AG04450 (cell line): ENCODE measurements around the gene RXRB. TPM values are rescaled to one million over a fixed set of nuclear protein-coding genes. Genes with fewer than 3 reads are reported as not detected.

Source experiments
- CTCF ChIA-PET: fragments of 300-600, 350-600 bp; formaldehyde crosslinking; extraction: SDS; loops from one replicate; lab custom pipeline; 2022; ENCODE audit warnings: antibody characterized with exemption, inconsistent platforms; lab: Charles Lee
- POLR2A ChIA-PET: fragments of 350-600 bp; formaldehyde crosslinking; extraction: SDS; loops from one replicate; lab custom pipeline; 2021; ENCODE audit warnings: antibody characterized with exemption, inconsistent platforms; lab: Yijun Ruan, JAX
- DNase-seq: peaks from one replicate; pipeline ENCODE4 v3.0.0-alpha.2; 2011; ENCODE audit warnings: low read depth, low spot score
- H3K27ac ChIP-seq: one replicate; pipeline ENCODE4 v1.5.1; 2012; ENCODE audit warnings: low read depth, low read length, control low read depth
- H3K27me3 ChIP-seq: one replicate; pipeline ENCODE4 v1.6.0; 2012; ENCODE audit warnings: low read length; ENCODE audit not compliant: control insufficient read depth, insufficient read depth
- H3K4me3 ChIP-seq: 2 replicates; pipeline ENCODE4 v1.5.1; 2011; ENCODE audit warnings: mild to moderate bottlenecking, low read depth, low read length, control low read depth
- H3K9me3 ChIP-seq: 2 replicates; pipeline ENCODE4 v1.5.1; 2012; ENCODE audit warnings: low read length; ENCODE audit not compliant: control insufficient read depth, insufficient read depth
- polyA plus RNA-seq: library from polyadenylated mRNA; depleted of rRNA; stranded (reverse); fragments of >200 nt; gene quantifications from 2 replicates; pipeline ENCODE4 v1.2.3, GENCODE V29; 2011
- TF ChIP-seq, protein P1 (sequence below): IDR thresholded peaks from 2 replicates; pipeline ENCODE4 v1.5.1; 2011; ENCODE audit warnings: low read depth, low read length, control low read depth, inconsistent platforms

RXRB gene
- polyA plus RNA-seq, 1 experiment = 38.5 TPM

DNA sequence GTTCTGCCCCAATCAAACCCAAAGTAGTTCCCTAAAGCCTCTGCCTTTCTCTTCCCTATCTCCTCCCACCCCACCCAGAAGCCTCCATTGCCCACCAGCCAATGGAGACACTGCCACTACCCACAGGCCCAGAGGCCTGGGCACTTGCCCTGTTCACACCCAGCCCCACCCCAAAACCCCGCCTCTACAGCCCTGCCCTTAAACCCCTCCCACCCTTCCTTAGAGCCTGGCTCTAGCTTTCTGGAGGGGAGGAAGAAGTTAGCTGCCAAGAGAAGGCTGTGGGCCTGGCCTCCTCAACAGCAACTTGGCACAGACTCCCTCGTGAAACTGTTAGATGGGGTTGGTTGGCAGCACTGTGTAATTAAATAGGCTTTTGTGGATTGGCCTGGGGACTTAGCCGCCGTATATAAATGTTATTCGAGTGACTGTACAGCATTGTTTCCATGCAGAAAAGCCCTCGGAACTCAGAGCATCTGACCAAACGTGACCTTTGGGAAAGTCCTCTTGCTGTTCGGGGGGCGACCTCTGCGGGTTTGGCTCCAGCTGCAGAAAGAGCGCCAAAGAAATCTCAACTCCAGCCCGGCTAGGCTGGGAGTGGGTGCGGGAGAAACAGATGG is 39.6 kb downstream of the RXRB start:
- no peak overlapping the region for H3K27ac ChIP-seq

DNA sequence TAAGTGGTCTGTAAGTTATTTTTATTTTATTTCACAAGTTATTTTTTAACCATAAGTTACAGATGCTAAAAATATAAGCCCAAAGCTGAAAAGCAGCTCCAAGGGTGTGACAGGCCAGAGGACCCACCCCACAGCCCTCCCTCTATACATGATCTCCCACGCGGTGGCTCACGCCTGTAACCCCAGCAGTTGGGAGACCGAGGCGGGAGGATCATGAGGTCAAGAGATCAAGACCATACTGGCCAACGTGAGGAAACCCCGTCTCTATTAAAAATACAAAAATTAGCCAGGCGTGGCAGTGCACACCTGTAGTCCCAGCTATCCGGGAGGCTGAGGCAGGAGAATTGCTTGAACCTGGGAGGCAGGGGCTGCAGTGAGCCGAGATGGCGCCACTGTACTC is 40.4 kb downstream of the RXRB start:
- CTCF ChIA-PET = interaction anchor here (0.7 to 4.3 kb wide), 5 partner anchors 11 to 88 kb away, joined by 3 to 20 read pairs (median 8); no protein-coding TSS in a partner anchor
- POLR2A ChIA-PET = interaction anchor here (0.6 kb wide), 1 partner anchor 1324 kb away, joined by 7 read pairs; no protein-coding TSS in a partner anchor
- DNase-seq = no peak
- Histone ChIP-seq H3K4me3 (no peak overlapping the region), H3K9me3 (no peaks in the 10 kb centered on the region), H3K27me3 (peaks cover 10% of the 10 kb centered on the region), H3K27ac (no peak overlapping the region)
- TF ChIP-seq, protein P1, sequence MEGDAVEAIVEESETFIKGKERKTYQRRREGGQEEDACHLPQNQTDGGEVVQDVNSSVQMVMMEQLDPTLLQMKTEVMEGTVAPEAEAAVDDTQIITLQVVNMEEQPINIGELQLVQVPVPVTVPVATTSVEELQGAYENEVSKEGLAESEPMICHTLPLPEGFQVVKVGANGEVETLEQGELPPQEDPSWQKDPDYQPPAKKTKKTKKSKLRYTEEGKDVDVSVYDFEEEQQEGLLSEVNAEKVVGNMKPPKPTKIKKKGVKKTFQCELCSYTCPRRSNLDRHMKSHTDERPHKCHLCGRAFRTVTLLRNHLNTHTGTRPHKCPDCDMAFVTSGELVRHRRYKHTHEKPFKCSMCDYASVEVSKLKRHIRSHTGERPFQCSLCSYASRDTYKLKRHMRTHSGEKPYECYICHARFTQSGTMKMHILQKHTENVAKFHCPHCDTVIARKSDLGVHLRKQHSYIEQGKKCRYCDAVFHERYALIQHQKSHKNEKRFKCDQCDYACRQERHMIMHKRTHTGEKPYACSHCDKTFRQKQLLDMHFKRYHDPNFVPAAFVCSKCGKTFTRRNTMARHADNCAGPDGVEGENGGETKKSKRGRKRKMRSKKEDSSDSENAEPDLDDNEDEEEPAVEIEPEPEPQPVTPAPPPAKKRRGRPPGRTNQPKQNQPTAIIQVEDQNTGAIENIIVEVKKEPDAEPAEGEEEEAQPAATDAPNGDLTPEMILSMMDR = no peak

More for the DNA sequence above, 39.6 kb downstream of the RXRB start:
- H3K27me3 ChIP-seq = peaks cover 10% of the 10 kb centered on the region
- H3K4me3 ChIP-seq = no peak overlapping the region
- ChIA-PET POLR2A (no interaction called here), CTCF (interaction anchor here (0.7 to 4.3 kb wide), 8 partner anchors 11 to 176 kb away, joined by 3 to 19 read pairs (median 3); no protein-coding TSS in a partner anchor)
- TF ChIP-seq, protein P1 = no peak
- peak; percentile 44 for DNase-seq
- H3K9me3 ChIP-seq = no peaks in the 10 kb centered on the region

DNA sequence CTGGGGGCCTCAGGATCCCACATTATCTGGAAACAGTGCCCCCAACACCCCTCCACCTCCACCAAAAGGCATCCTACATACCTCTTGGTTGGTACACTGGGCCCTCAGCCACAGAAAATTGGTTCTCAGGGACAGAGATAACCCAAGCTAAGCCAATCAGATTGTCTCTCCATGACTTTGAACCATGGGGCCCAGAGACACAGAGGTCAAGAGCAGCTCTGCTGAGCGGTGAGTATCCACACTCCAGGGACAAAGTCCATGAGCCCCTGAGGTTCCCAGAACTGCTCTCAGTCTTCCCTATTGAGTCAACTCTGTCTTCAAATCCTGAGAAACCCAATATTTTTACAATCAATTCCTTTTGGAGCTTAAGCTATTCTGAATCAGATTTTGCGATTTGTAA is 43.5 kb downstream of the RXRB start:
- CTCF ChIA-PET = no interaction called here
- DNase-seq = no peak
- Histone ChIP-seq H3K27ac (no peak overlapping the region), H3K27me3 (peaks cover 18% of the 10 kb centered on the region), H3K9me3 (no peaks in the 10 kb centered on the region), H3K4me3 (no peak overlapping the region)
- TF ChIP-seq, protein P1 = no peak
- POLR2A ChIA-PET = no interaction called here

DNA sequence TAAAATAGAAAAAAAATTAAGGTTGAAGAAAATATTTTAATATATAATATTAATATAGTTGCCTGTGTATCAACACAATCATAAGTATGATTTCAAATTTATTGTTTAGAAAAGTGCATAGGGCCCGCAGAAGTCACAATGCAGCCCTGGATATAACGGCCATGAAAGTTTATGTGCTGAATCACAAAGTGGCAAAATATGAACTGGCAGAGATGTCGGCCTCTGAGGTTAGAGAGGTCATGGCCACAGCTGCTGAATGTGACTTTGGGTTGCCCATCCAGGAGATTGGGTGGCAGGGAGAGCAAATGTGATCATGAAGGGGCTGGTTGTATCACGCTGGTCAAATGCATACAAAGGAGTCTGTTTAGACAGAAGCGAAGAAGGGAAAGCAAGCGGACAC is 43.9 kb downstream of the RXRB start:
- POLR2A ChIA-PET = no interaction called here
- TF ChIP-seq, protein P1 = no peak
- H3K27me3 ChIP-seq = peaks cover 18% of the 10 kb centered on the region
- DNase-seq = no peak
- H3K4me3 ChIP-seq = no peak overlapping the region
- H3K27ac ChIP-seq = no peak overlapping the region
- peaks cover 1% of the 10 kb centered on the region; the same call in 1 of the 2 replicates for H3K9me3 ChIP-seq
- CTCF ChIA-PET = no interaction called here

DNA sequence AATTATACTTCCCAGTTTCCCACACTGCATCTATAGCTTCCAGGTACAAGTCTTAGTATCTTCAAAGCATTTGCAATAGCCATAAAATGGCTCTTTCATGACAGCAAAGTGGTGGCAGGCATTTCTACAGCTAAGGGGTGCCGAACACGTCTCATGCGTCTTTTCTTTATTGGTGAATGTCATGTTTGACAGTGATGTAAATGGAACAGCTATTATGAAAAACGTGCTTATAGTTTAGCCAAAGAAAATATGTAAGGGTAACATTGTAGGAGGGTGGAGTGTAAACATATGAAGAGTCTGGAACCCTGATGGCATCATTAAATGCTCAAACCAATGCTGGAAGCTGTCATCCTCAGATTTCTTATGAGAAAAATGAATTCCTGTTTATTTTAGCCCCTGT is 46.1 kb downstream of the RXRB start:
- DNase-seq = no peak
- H3K27ac ChIP-seq = no peak overlapping the region
- ChIA-PET POLR2A (no interaction called here), CTCF (interaction anchor here (1.0 to 1.5 kb wide), 2 partner anchors 94 to 140 kb away, joined by 3 to 5 read pairs; no protein-coding TSS in a partner anchor)
- no peak overlapping the region for H3K4me3 ChIP-seq
- H3K27me3 ChIP-seq = peaks cover 26% of the 10 kb centered on the region
- H3K9me3 ChIP-seq = peaks cover 3% of the 10 kb centered on the region; the same call in 1 of the 2 replicates
- TF ChIP-seq, protein P1 = no peak
